ENCODE results near the gene TM4SF1.

The TM4SF1 gene

DNA sequence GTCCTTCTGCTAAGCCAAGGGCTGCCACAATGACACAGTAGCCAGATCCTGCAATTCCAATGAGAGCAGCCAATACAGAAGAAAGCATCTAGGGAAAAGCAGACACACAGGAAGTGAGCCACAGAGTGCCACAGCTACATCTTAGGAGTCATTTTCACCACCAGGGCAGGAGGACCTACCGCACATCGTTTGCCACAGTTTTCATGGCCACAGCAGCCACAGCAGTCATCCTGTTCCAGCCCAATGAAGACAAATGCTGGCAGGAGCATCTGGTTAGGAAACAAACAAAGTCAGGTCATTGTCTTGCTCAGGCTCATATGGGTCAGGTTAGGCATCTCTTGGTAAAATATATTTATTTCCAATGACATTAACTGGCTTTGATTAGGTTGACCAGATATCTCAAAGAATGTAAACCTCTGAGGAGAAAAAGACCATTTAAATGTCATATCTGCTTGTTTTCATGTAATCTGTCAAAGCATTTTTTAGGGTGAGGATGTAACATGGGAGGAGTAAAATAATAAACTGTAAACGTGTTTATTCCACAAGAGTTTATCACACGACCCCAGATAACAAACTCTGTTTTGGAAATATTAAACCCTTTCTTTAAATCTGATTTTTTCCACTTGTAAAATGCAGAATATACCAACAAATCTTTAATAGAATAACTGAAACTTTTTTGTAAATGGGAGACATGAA, 1.8 kb downstream of the TM4SF1 start:
- DNase-seq (ENCODE audit: low read depth) = no peak

- no peak for DNase-seq (ENCODE audit: low read depth)
Measured at GRCh38 chr3:149374793-149375500, 2.5 kb downstream of the TM4SF1 start.

GRCh38 chr3:149374391-149374790, 3.1 kb downstream of the TM4SF1 start:
- no peak for DNase-seq (ENCODE audit: low read depth)

DNA sequence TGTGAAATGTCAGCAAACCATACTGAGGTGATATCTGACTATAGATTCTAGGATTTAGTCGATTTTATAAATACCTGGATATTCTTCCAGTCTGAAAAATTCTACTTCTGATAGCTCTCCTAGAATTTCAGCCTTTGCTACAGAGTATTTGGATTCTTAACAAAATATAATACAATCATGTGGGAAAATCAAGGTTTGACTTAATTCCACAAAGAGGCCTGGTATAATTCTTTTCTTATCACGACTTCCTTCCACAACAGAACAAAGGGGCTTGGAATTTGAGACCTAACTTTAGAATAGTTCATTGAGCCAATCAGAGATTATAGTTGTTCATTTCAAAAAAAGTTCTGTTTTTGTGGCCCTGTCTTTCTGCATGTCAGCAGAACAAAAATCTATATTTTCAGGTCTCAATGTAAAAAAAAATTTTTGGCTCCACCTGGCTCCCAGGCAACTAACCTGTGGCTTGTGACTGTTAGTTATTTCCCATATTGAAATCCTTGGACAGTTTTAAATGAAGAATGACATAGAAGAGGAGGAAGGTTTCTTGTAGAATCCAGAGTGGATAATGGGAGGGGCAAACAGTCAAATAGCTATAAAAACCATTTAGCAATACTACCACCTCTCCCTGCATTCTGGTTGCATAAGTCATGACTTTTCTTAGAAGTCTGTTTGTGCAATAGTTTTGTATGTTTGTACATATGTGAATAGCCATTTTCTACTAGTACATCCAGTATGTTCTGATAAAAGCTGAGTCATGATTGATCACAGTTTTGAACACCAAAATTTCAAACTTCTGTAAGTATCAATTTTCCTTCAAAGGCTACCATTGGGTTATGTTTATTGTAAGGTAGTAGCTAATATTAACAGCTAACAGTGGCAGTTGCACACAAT, 4.0 kb downstream of the TM4SF1 start:
- peak; percentile 82 for DNase-seq (ENCODE audit: low read depth)

DNA sequence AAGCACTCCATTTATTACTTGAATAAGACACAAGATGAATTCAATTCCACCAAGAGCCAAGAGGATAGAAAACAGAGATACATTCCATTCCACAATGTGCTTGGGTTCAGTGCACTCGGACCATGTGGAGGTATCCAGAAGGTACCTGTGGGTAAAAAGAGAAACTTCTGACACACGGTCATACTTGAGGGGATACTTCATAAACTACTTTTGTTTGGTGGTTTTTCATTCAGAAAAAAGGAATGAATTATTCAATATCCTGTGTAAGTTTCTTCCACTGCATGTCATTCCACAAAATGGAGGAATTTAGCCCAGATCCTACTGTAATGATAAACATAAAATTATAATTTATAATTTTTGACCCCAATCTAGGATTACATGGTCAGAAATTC, 5.7 kb downstream of the TM4SF1 start:
- DNase-seq (ENCODE audit: low read depth) = no peak

- peak; percentile 57 for DNase-seq (ENCODE audit: low read depth)
Measured at GRCh38 chr3:149371001-149371722, 6.3 kb downstream of the TM4SF1 start.

- DNase-seq (ENCODE audit: low read depth) = no peak
Measured at GRCh38 chr3:149369991-149370866, 7.2 kb downstream of the TM4SF1 start.

- DNase-seq (ENCODE audit: low read depth) = no peak
Measured at GRCh38 chr3:149368674-149369497, 8.6 kb downstream of the TM4SF1 start.

- no peak for DNase-seq (ENCODE audit: low read depth)
Measured at GRCh38 chr3:149368201-149368673, 9.2 kb downstream of the TM4SF1 start.

DNA sequence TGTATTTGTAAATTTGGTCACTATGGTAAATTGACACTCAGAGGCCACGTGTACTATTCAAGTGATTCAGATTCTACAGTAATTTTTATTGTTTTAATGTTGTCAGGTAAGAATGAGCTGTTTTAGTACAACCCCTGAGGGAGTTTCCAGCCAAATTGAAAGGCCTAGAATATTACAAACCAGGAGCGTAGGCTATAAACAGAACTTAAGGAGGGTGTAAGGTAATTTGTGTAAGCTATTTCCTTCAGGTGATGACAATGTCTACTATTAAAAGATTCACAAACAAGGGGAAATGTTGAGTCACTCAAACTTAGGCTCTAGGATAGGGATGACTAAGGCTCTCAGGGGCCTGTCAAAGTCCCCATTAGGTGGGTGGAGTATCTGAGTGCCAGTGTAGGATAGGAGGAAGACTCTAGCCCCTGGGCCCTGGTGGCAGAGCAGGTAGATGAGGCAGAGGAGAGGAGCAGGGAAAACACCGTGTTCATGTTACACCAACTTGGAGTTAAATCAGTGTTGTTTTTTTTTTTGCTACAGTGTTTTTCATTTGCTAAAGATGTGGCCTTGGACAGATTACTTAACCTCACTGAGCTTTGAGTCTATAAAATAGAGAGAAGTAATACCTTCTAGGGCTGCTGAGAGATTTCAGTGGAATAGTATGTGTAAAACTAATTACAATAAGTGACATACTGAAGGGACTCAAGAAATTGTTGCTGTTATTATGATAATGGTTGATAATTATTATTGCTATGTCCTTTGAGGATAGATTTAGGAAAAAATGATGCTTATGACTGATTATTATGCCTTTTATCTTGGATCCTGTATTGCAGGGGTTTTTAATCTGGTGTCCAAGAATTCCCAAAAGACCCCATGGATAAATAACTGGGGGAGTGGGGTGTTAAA, 10.3 kb downstream of the TM4SF1 start:
- DNase-seq (ENCODE audit: low read depth) = no peak

DNA sequence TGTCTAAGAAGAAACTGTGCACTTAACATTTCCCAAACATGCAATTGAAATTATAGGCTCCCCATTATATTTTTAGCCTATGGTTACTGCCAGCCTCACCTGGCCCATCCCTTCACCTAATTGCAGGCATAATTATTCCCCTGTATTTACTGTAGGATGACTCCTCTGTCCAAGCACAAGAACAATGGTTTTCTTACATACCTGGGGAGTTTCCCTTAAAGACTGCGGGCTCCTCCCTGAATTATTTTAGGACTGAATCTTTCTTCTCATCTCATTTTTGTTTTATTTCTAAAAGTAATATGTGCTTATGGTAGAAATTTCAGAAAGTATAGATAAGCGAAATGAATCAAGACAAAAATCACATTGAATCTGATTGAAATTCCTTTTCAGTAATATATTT, 11.4 kb downstream of the TM4SF1 start:
- DNase-seq (ENCODE audit: low read depth) = no peak

- no peak for DNase-seq (ENCODE audit: low read depth)
Measured at GRCh38 chr3:149364624-149365023, 12.8 kb downstream of the TM4SF1 start.

DNA sequence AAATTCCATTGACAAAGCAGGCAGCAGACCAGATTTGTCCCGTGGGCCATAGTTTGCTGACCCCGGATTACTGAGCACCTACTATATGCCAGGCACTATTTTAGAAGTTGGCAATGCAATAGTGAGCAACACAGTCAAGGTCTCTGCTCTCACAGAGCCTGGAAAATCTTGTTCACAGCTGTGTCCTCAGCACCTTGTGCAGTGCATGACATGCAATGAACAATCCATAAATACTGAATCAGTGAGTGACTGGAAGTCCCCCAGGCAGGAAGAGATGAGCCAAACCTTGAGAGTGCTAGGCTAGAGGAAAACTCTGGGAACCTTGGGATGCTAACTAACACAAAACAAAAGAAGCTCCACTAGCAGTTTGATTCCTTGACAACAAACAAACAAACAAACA, 14.4 kb downstream of the TM4SF1 start:
- no peak for DNase-seq (ENCODE audit: low read depth)

DNA sequence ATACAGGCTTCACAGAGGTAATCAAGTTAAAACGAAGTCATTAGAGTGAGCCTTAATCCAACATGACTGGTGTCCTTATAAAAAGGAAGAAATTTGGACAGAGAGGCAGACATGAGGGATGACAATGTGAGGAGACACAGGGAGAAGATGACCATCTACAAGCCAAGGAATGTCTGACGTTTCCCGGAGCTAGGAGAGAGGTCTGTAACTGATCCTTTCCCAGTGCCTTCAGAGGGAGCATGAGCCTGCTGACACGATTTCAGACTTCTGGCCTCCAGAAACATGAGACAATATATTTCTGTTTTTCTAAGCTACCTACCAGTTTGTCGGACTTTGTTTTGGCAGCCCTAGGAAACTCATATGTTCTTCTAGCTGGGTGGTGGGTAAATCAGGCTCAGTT, 15.1 kb downstream of the TM4SF1 start:
- no peak for DNase-seq (ENCODE audit: low read depth)

DNA sequence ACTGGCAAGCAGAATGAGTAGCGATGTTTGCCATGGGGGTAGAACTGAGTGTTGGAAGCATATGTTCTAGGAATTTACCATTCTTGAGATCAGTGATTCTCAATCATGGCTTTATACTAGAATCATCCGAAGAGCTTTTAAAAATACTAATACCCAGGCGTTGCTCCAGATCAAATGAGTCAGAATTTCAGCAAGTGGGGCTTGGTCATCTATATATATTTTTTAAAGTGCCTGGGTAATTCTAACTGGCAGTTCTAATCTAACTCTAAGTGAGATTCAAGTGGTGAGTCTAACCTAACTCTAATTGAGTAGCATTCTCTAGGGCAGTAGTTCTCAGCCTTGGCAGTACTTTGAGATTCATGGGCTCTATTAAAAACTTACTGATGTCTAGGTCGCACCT, 20.8 kb downstream of the TM4SF1 start:
- DNase-seq (ENCODE audit: low read depth) = no peak

DNA sequence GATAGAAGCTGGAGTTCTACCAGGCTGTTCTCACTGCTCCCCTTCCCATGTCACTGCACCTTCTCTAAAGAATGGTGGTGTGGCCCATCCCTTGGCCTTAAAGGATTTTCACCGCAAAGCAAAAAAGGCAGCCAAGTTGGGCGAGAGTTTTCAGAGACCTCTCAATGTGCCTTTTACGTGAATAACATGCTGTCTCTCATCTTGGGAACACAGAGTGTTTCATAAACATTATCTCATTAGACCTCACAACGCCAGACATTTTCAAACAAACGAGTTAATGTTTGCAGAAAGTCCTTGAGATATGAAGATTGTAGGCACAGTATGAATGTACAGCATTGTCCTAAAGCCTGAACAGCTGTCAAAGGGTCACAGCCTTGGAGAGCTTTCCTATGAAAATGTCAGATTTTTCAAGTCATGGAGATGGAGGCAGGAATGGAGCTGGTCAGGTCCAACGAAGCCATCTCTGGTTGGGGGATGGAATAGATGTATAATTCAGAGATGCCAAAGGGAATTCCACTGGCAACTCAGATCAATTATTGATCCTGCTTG, 21.3 kb downstream of the TM4SF1 start:
- no peak for DNase-seq (ENCODE audit: low read depth)

DNA sequence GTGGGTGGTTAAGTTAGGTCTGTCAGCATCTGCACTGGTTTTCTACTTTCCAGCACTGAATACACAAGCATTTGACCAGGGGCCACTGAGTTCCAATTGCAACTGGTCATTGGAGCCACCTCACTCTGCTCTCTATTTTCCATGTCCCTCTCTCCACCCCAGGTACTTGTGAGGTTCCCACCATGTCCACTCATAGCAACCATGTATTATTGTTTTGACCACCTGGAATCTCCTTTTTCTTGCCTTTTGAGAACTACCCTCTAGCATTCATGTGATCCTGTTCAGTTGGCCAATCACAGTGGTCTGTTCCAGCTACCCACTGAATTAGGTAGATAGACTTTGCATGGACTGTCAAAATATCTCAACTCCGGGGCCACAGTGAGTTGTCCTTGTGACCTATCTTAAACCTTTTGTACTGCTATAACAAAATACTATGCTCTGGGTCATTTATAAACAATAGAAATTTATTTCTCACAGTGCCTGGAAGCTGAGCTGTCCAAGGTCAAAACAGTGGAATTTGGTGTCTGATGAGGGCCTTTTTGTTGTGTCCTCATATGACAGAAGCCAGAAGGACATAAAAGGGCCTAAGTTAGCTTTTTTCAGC, 23.8 kb downstream of the TM4SF1 start:
- no peak for DNase-seq (ENCODE audit: low read depth)

DNA sequence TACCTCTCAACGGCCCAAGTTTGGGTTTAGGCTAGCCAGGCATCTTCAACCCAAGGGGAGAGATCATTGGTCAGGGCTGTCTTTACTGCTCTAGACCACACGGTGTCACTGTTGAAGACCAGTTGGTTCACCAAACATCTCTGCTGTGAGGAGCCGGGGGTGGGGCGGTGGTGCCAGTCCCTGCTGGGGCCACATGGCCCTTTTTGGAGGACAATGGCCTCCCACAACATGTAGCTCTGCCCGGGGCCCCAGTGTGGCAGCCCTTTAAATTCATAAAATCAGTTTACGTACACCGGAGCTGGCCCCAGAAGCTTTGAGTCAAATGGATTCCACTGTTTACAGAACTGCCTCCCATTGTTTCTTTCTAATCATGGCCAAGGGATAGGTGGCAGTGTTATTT, 24.9 kb downstream of the TM4SF1 start:
- DNase-seq (ENCODE audit: low read depth) = no peak

Measured in HS-5 (cell line).